Measurements from ENCODE around the gene LRP2BP.
"Not testable (repeated sequence)": the region's sequence is repeated elsewhere in the genome, so short reads cannot be mapped to it uniquely, and the experiment has no call there.

The LRP2BP gene

GRCh38 chr4:185323606-185324005, 72.1 kb downstream of the LRP2BP start:
- in situ Hi-C loops (cut with HindIII; ENCODE audit: low pct_unique_long_range_greater_than_20kb, low sequenced_read_pairs): no loop called here
- no peak for DNase-seq (ENCODE audit: low read depth in 1 of 2, low spot score in 1 of 2)
- no peak for TF ChIP-seq JUND (IDR thresholded peaks at IDR 0.05; ENCODE audit: low read depth)

- in situ Hi-C loops (cut with HindIII; ENCODE audit: low pct_unique_long_range_greater_than_20kb, low sequenced_read_pairs): no loop called here
- TF ChIP-seq JUND (IDR thresholded peaks at IDR 0.05; ENCODE audit: low read depth): no peak
- no peak for DNase-seq (ENCODE audit: low read depth in 1 of 2, low spot score in 1 of 2)
These were observed 72.9 kb downstream of the LRP2BP start for GRCh38 chr4:185322803-185323202.

- DNase-seq (ENCODE audit: low read depth in 1 of 2, low spot score in 1 of 2): no peak
- in situ Hi-C loops (cut with HindIII; ENCODE audit: low pct_unique_long_range_greater_than_20kb, low sequenced_read_pairs): no loop called here
- no peak for TF ChIP-seq JUND (IDR thresholded peaks at IDR 0.05; ENCODE audit: low read depth)
These were observed 77.0 kb downstream of the LRP2BP start for GRCh38 chr4:185318679-185319078.

- in situ Hi-C loops (cut with HindIII; ENCODE audit: low pct_unique_long_range_greater_than_20kb, low sequenced_read_pairs): no loop called here
- no peak for TF ChIP-seq JUND (IDR thresholded peaks at IDR 0.05; ENCODE audit: low read depth)
- no peak for DNase-seq (ENCODE audit: low read depth in 1 of 2, low spot score in 1 of 2)
These were observed 77.8 kb downstream of the LRP2BP start for GRCh38 chr4:185317880-185318279.

GRCh38 chr4:185317462-185317861, 78.3 kb downstream of the LRP2BP start:
- in situ Hi-C loops (cut with HindIII; ENCODE audit: low pct_unique_long_range_greater_than_20kb, low sequenced_read_pairs); DNase-seq (ENCODE audit: low read depth in 1 of 2, low spot score in 1 of 2): not testable (repeated sequence)

Measured in T47D (cell line).